Effector memory CD4-positive, alpha-beta T cell (primary cell): ENCODE measurements around the gene MTMR10.

Experiments
- DNase-seq, 3 donors: peaks; one replicate each; pipeline ENCODE4 v3.0.0-alpha.2; 2020
- H3K27ac ChIP-seq: 2 replicates; pipeline ENCODE4 v1.7.0; 2013; ENCODE audit warnings: mild to moderate bottlenecking, low read length, moderate library complexity; ENCODE audit not compliant: insufficient read depth, poor library complexity, severe bottlenecking
- H3K27me3 ChIP-seq: replicated peaks from 2 replicates; pipeline ENCODE4 v1.7.0; 2013; ENCODE audit warnings: mild to moderate bottlenecking, low read length; ENCODE audit not compliant: insufficient read depth, control insufficient read depth, poor library complexity, severe bottlenecking
- H3K36me3 ChIP-seq: 2 replicates; pipeline ENCODE4 v1.7.0; 2013; ENCODE audit warnings: mild to moderate bottlenecking, low read length, moderate library complexity; ENCODE audit not compliant: control insufficient read depth, insufficient read depth
- H3K4me1 ChIP-seq: 2 replicates; pipeline ENCODE4 v1.7.0; 2013; ENCODE audit warnings: low read length, mild to moderate bottlenecking; ENCODE audit not compliant: control insufficient read depth, insufficient read depth, poor library complexity, severe bottlenecking
- H3K4me3 ChIP-seq: 2 replicates; pipeline ENCODE4 v1.7.0; 2013; ENCODE audit warnings: low read length, low read depth, mild to moderate bottlenecking; ENCODE audit not compliant: insufficient read depth, poor library complexity, severe bottlenecking
- H3K9me3 ChIP-seq: 2 replicates; pipeline ENCODE4 v1.7.0; 2013; ENCODE audit warnings: mild to moderate bottlenecking, low read length, moderate library complexity; ENCODE audit not compliant: control insufficient read depth

The MTMR10 gene

GRCh38 chr15:30940359-30940758 is 51.1 kb downstream of the MTMR10 start:
- Histone ChIP-seq H3K27ac (no peak overlapping the region), H3K4me1 (no peaks in the 10 kb centered on the region), H3K27me3 (no peaks in the 10 kb centered on the region), H3K36me3 (peaks cover 64% of the 10 kb centered on the region), H3K4me3 (no peak overlapping the region), H3K9me3 (no peaks in the 10 kb centered on the region)
- DNase-seq = no peak

- H3K4me3 ChIP-seq = no peak overlapping the region
- H3K4me1 ChIP-seq = no peaks in the 10 kb centered on the region
- no peak for DNase-seq
- peaks cover 67% of the 10 kb centered on the region for H3K36me3 ChIP-seq
- H3K9me3 ChIP-seq = no peaks in the 10 kb centered on the region
- no peaks in the 10 kb centered on the region for H3K27me3 ChIP-seq
- no peak overlapping the region for H3K27ac ChIP-seq
Observed at GRCh38 chr15:30939161-30939560, 52.3 kb downstream of the MTMR10 start.

- Histone ChIP-seq H3K9me3 (no peaks in the 10 kb centered on the region), H3K4me1 (no peaks in the 10 kb centered on the region), H3K4me3 (no peak overlapping the region), H3K27ac (no peak overlapping the region), H3K36me3 (peaks cover 41% of the 10 kb centered on the region), H3K27me3 (no peaks in the 10 kb centered on the region)
- DNase-seq = no peak
Observed at GRCh38 chr15:30933293-30933692, 58.1 kb downstream of the MTMR10 start.

GRCh38 chr15:30930422-30930821 is 61.0 kb downstream of the MTMR10 start:
- Histone ChIP-seq H3K4me3 (no peak overlapping the region), H3K4me1 (no peaks in the 10 kb centered on the region), H3K36me3 (peaks cover 52% of the 10 kb centered on the region), H3K27me3 (no peaks in the 10 kb centered on the region), H3K9me3 (no peaks in the 10 kb centered on the region), H3K27ac (no peak overlapping the region)
- no peak for DNase-seq

GRCh38 chr15:30929982-30930381 is 61.4 kb downstream of the MTMR10 start:
- no peak for DNase-seq
- H3K9me3 ChIP-seq = no peaks in the 10 kb centered on the region
- peaks cover 57% of the 10 kb centered on the region for H3K36me3 ChIP-seq
- no peaks in the 10 kb centered on the region for H3K4me1 ChIP-seq
- H3K27me3 ChIP-seq = no peaks in the 10 kb centered on the region
- no peak overlapping the region for H3K4me3 ChIP-seq
- H3K27ac ChIP-seq = no peak overlapping the region

GRCh38 chr15:30929064-30929669 is 62.3 kb downstream of the MTMR10 start:
- Histone ChIP-seq H3K9me3 (no peaks in the 10 kb centered on the region), H3K27me3 (no peaks in the 10 kb centered on the region), H3K4me1 (no peaks in the 10 kb centered on the region), H3K27ac (no peak overlapping the region), H3K4me3 (no peak overlapping the region), H3K36me3 (peaks cover 56% of the 10 kb centered on the region)
- no peak for DNase-seq

GRCh38 chr15:30928076-30928475 is 63.4 kb downstream of the MTMR10 start:
- Histone ChIP-seq H3K9me3 (no peaks in the 10 kb centered on the region), H3K36me3 (peaks cover 62% of the 10 kb centered on the region), H3K4me1 (no peaks in the 10 kb centered on the region), H3K27me3 (no peaks in the 10 kb centered on the region), H3K27ac (no peak overlapping the region), H3K4me3 (no peak overlapping the region)
- no peak for DNase-seq

GRCh38 chr15:30927148-30927761 is 64.2 kb downstream of the MTMR10 start:
- Histone ChIP-seq H3K4me1 (no peaks in the 10 kb centered on the region), H3K36me3 (peaks cover 70% of the 10 kb centered on the region), H3K27me3 (no peaks in the 10 kb centered on the region)

GRCh38 chr15:30926161-30926560 is 65.3 kb downstream of the MTMR10 start:
- H3K27ac ChIP-seq = no peak overlapping the region
- no peaks in the 10 kb centered on the region for H3K27me3 ChIP-seq
- no peaks in the 10 kb centered on the region for H3K9me3 ChIP-seq
- H3K36me3 ChIP-seq = peaks cover 81% of the 10 kb centered on the region
- H3K4me3 ChIP-seq = no peak overlapping the region
- DNase-seq = no peak
- H3K4me1 ChIP-seq = no peaks in the 10 kb centered on the region

More at GRCh38 chr15:30927148-30927761, 64.2 kb downstream of the MTMR10 start:
- no peak overlapping the region for H3K27ac ChIP-seq
- H3K9me3 ChIP-seq = no peaks in the 10 kb centered on the region
- DNase-seq = no peak
- no peak overlapping the region for H3K4me3 ChIP-seq

GRCh38 chr15:30925686-30926085 is 65.7 kb downstream of the MTMR10 start:
- H3K36me3 ChIP-seq = peaks cover 83% of the 10 kb centered on the region
- no peak for DNase-seq
- no peaks in the 10 kb centered on the region for H3K27me3 ChIP-seq
- no peaks in the 10 kb centered on the region for H3K4me1 ChIP-seq
- H3K4me3 ChIP-seq = no peak overlapping the region
- no peak overlapping the region for H3K27ac ChIP-seq
- no peaks in the 10 kb centered on the region for H3K9me3 ChIP-seq
